Activated CD4-positive, alpha-beta T cell treated with anti-CD3 and anti-CD28 coated beads for 4 hours (primary cell): ENCODE data around the gene CLPTM1L.
A peak's percentile ranks its signal among the peaks of the same experiment; 100 is the strongest.

Experiments
- DNase-seq, 2 donors: peaks; one replicate each; pipeline ENCODE4 v3.0.0-alpha.2; 2020

The CLPTM1L gene

GRCh38 chr5:1325870-1326531 lies 18.9 kb downstream of the CLPTM1L start:
- no peak for DNase-seq

GRCh38 chr5:1325191-1325741 lies 19.6 kb downstream of the CLPTM1L start:
- DNase-seq, result no peak

- no peak for DNase-seq
Measured at GRCh38 chr5:1324719-1325190, 20.1 kb downstream of the CLPTM1L start.

GRCh38 chr5:1324301-1324700 lies 20.6 kb downstream of the CLPTM1L start:
- no peak for DNase-seq

- no peak for DNase-seq
Measured at GRCh38 chr5:1323803-1324173, 21.1 kb downstream of the CLPTM1L start.

- DNase-seq, result no peak
Measured at GRCh38 chr5:1322955-1323802, 21.7 kb downstream of the CLPTM1L start.

- no peak for DNase-seq
Measured at GRCh38 chr5:1322036-1322900, 22.6 kb downstream of the CLPTM1L start.

- DNase-seq, result no peak
Measured at GRCh38 chr5:1321576-1321975, 23.3 kb downstream of the CLPTM1L start.

GRCh38 chr5:1320436-1321344 lies 24.2 kb downstream of the CLPTM1L start:
- no peak for DNase-seq

GRCh38 chr5:1319436-1320256 lies 25.3 kb downstream of the CLPTM1L start:
- DNase-seq, result no peak

- no peak for DNase-seq
Measured at GRCh38 chr5:1318659-1319251, 26.1 kb downstream of the CLPTM1L start.

- no peak for DNase-seq
Measured at GRCh38 chr5:1317921-1318565, 26.9 kb downstream of the CLPTM1L start.

GRCh38 chr5:1316588-1317340 lies 28.1 kb downstream of the CLPTM1L start:
- DNase-seq, result no peak

- peak; percentile 34 to 44 for DNase-seq
Measured at GRCh38 chr5:1315709-1316587, 29.0 kb downstream of the CLPTM1L start.

GRCh38 chr5:1315018-1315708 lies 29.7 kb downstream of the CLPTM1L start:
- no peak for DNase-seq

GRCh38 chr5:1314564-1314982 lies 30.3 kb downstream of the CLPTM1L start:
- no peak for DNase-seq
